LNCaP clone FGC (cell line): ENCODE results near the gene MYO16.

ENCODE experiments used
- DNase-seq: peaks from one replicate; pipeline ENCODE4 v3.0.0-alpha.2; 2011; ENCODE audit warnings: low read depth
- H3K4me3 ChIP-seq: 2 replicates; pipeline ENCODE4 v1.5.1; 2011; ENCODE audit warnings: mild to moderate bottlenecking, low read depth, low read length, control low read depth
- CTCF ChIP-seq: IDR thresholded peaks from 2 replicates; pipeline ENCODE4 v1.5.1; 2012; ENCODE audit warnings: mild to moderate bottlenecking; ENCODE audit not compliant: control insufficient read depth, insufficient read depth; ENCODE audit errors: extremely low read depth

The MYO16 gene

GRCh38 chr13:109160357-109160756 lies 530.9 kb downstream of the MYO16 start:
- no peak for DNase-seq
- no peak for TF ChIP-seq CTCF
- no peak overlapping the region for H3K4me3 ChIP-seq

GRCh38 chr13:109160887-109161669 lies 531.7 kb downstream of the MYO16 start:
- no peak for DNase-seq
- no peak overlapping the region for H3K4me3 ChIP-seq
- TF ChIP-seq CTCF: no peak

- no peak for DNase-seq
- TF ChIP-seq CTCF: no peak
- H3K4me3 ChIP-seq: no peak overlapping the region; the same call in 1 of the 2 replicates
Observed at GRCh38 chr13:109162248-109163036, 533.0 kb downstream of the MYO16 start.

GRCh38 chr13:109163037-109163379 lies 533.6 kb downstream of the MYO16 start:
- DNase-seq: no peak
- H3K4me3 ChIP-seq: no peak overlapping the region; the same call in 1 of the 2 replicates
- TF ChIP-seq CTCF: no peak

GRCh38 chr13:109165417-109165904 lies 536.0 kb downstream of the MYO16 start:
- DNase-seq: no peak
- H3K4me3 ChIP-seq: no peak overlapping the region
- no peak for TF ChIP-seq CTCF

- TF ChIP-seq CTCF: no peak
- H3K4me3 ChIP-seq: no peak overlapping the region
- DNase-seq: no peak
Observed at GRCh38 chr13:109166804-109167203, 537.4 kb downstream of the MYO16 start.
